ENCODE data around the gene PRR7. TPM values are rescaled to one million over a fixed set of nuclear protein-coding genes. Genes with fewer than 3 reads are reported as not detected.

PRR7 gene
- total RNA-seq, 1 donor from 2014 or later, result 18.1 TPM

DNA sequence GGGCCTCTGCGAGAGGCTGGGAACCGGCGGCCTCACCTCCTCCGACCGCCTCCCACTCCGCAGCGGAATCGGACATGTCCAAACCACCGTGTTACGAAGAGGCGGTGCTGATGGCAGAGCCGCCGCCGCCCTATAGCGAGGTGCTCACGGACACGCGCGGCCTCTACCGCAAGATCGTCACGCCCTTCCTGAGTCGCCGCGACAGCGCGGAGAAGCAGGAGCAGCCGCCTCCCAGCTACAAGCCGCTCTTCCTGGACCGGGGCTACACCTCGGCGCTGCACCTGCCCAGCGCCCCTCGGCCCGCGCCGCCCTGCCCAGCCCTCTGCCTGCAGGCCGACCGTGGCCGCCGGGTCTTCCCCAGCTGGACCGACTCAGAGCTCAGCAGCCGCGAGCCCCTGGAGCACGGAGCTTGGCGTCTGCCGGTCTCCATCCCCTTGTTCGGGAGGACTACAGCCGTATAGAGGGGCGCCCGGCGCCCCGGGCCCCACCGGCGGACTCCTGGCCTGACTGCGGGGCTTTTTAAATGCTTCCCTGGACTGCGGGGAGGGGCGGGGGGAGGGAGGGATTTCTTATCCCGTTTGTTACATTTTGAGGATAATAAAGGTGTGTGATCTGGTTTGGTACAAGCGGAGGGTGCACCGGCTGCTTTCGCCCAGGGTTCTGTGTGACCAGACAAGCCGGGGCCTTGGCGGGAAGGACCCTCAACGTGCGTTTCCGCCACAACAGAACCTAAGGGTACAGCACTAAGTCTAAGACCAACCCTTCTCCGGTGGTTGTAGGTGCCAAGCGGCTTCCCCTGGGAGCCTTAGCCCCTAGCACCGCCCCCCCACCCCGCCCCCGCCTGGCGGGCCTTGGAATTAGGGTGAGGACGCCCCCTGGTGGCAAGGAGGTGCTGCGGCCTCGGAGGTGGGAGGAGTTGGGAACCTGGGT is 9.3 kb downstream of the PRR7 start:
- peaks cover 14 to 29% of the 10 kb centered on the region in 2 donors for H3K36me3 ChIP-seq
- TF ChIP-seq, protein P1, sequence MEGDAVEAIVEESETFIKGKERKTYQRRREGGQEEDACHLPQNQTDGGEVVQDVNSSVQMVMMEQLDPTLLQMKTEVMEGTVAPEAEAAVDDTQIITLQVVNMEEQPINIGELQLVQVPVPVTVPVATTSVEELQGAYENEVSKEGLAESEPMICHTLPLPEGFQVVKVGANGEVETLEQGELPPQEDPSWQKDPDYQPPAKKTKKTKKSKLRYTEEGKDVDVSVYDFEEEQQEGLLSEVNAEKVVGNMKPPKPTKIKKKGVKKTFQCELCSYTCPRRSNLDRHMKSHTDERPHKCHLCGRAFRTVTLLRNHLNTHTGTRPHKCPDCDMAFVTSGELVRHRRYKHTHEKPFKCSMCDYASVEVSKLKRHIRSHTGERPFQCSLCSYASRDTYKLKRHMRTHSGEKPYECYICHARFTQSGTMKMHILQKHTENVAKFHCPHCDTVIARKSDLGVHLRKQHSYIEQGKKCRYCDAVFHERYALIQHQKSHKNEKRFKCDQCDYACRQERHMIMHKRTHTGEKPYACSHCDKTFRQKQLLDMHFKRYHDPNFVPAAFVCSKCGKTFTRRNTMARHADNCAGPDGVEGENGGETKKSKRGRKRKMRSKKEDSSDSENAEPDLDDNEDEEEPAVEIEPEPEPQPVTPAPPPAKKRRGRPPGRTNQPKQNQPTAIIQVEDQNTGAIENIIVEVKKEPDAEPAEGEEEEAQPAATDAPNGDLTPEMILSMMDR (IDR thresholded peaks at IDR 0.05), result peak; percentile 69 to 97 (median 93)
- no peaks in the 10 kb centered on the region for H3K9me3 ChIP-seq
- intact Hi-C loops (cut with DNase I), result loop anchor here (10.0 kb wide), 1 partner anchor 341 kb away; no protein-coding TSS in a partner anchor
- peaks cover 18 to 22% of the 10 kb centered on the region in 2 donors for H3K4me1 ChIP-seq
- H3K27me3 ChIP-seq, result no peaks in the 10 kb centered on the region
- H3K27ac ChIP-seq, result peak overlapping the region; percentile 68 to 86
- peak; percentile 80 to 98 for DNase-seq (ENCODE audit: low spot score in 2 of 2)
- peak overlapping the region; percentile 53 to 92 for H3K4me3 ChIP-seq

- Histone ChIP-seq H3K36me3 (peaks cover 14 to 29% of the 10 kb centered on the region in 2 donors), H3K4me3 (peak overlapping the region in 1 of 2 donors; percentile 30), H3K27ac (peak overlapping the region; percentile 50 to 80), H3K9me3 (no peaks in the 10 kb centered on the region), H3K27me3 (no peaks in the 10 kb centered on the region), H3K4me1 (peaks cover 18 to 22% of the 10 kb centered on the region in 2 donors)
- DNase-seq (ENCODE audit: low spot score in 2 of 2), result no peak
- intact Hi-C loops (cut with DNase I), result loop anchor here (10.0 kb wide), 1 partner anchor 342 kb away; no protein-coding TSS in a partner anchor
- TF ChIP-seq, protein P1 (IDR thresholded peaks at IDR 0.05), result no peak
These were observed 10.0 kb downstream of the PRR7 start for GRCh38 chr5:177456591-177456964.

- peak overlapping the region in 1 of 2 donors; percentile 30 for H3K4me3 ChIP-seq
- H3K27me3 ChIP-seq, result no peaks in the 10 kb centered on the region
- TF ChIP-seq, protein P1 (IDR thresholded peaks at IDR 0.05), result peak; percentile 72 to 79 (median 78)
- peaks cover 18 to 22% of the 10 kb centered on the region in 2 donors for H3K4me1 ChIP-seq
- peaks cover 14 to 29% of the 10 kb centered on the region in 2 donors for H3K36me3 ChIP-seq
- DNase-seq (ENCODE audit: low spot score in 2 of 2), result peak; percentile 84 to 97
- intact Hi-C loops (cut with DNase I), result loop anchor here (1.0 to 10.0 kb wide), 3 partner anchors 16 to 342 kb away; partner anchors contain the start of gene DBN1
- H3K9me3 ChIP-seq, result no peaks in the 10 kb centered on the region
- H3K27ac ChIP-seq, result peak overlapping the region; percentile 50 to 80
These were observed 10.6 kb downstream of the PRR7 start for GRCh38 chr5:177456976-177457851.

GRCh38 chr5:177457852-177458681 is 11.5 kb downstream of the PRR7 start:
- Histone ChIP-seq H3K27me3 (no peaks in the 10 kb centered on the region), H3K9me3 (no peaks in the 10 kb centered on the region), H3K4me3 (no peak overlapping the region), H3K36me3 (peaks cover 14 to 29% of the 10 kb centered on the region in 2 donors), H3K4me1 (peaks cover 18 to 22% of the 10 kb centered on the region in 2 donors), H3K27ac (peak overlapping the region; percentile 68 to 80)
- TF ChIP-seq, protein P1 (IDR thresholded peaks at IDR 0.05), result no peak
- DNase-seq (ENCODE audit: low spot score in 2 of 2), result no peak
- intact Hi-C loops (cut with DNase I), result loop anchor here (1.0 to 10.0 kb wide), 3 partner anchors 15 to 343 kb away; partner anchors contain the start of gene DBN1
